Measurements from ENCODE around the gene DNASE1L1. TPM values are rescaled to one million over a fixed set of nuclear protein-coding genes. Genes with fewer than 3 reads are reported as not detected.

The DNASE1L1 gene
- total and polyA plus RNA-seq, 2 of the 13 experiments (the other 11 are each of a cell fraction or from before 2014, with no cell fraction given) = 4.7 to 12.3 TPM

- TF ChIP-seq HNRNPLL (IDR thresholded peaks at IDR 0.05; ENCODE audit: low read depth, low read length, poor library complexity, severe bottlenecking) = peak; percentile 70
- peak; percentile 99 for TF ChIP-seq POLR2G (IDR thresholded peaks at IDR 0.05; ENCODE audit: low read depth, low read length)
- TF ChIP-seq ZNF784 (CRISPR knock-in tag; IDR thresholded peaks at IDR 0.05; ENCODE audit: borderline replicate concordance) = no peak
- no peak for TF ChIP-seq REXO4 (CRISPR knock-in tag; IDR thresholded peaks at IDR 0.05; ENCODE audit: borderline replicate concordance)
- TF ChIP-seq SMAD9 (CRISPR knock-in tag; IDR thresholded peaks at IDR 0.05) = no peak
- no peak for TF ChIP-seq ZNF773 (CRISPR knock-in tag; IDR thresholded peaks at IDR 0.05; ENCODE audit: borderline replicate concordance)
- no peak for TF ChIP-seq ARID2 (CRISPR knock-in tag; IDR thresholded peaks at IDR 0.05; ENCODE audit: borderline replicate concordance)
- no peak for TF ChIP-seq ZNF549 (CRISPR knock-in tag; IDR thresholded peaks at IDR 0.05)
- TF ChIP-seq CREM (IDR thresholded peaks at IDR 0.05) = peak; percentile 80
- no peak for TF ChIP-seq CREM (CRISPR knock-in tag; IDR thresholded peaks at IDR 0.05)
- peak; percentile 23; the same call in 1 of the 2 replicates for TF ChIP-seq ZNF333 (CRISPR knock-in tag; IDR thresholded peaks at IDR 0.05; ENCODE audit: borderline replicate concordance)
- no peak for TF ChIP-seq ZBTB1 (CRISPR knock-in tag; IDR thresholded peaks at IDR 0.05; ENCODE audit: borderline replicate concordance)
- peak; percentile 75 for TF ChIP-seq SNAI1 (CRISPR knock-in tag; IDR thresholded peaks at IDR 0.05; ENCODE audit: borderline replicate concordance)
- 0 out of 2 replicates have a peak, but pooled peaks have one; percentile 6 for TF ChIP-seq MXD4 (CRISPR knock-in tag; IDR thresholded peaks at IDR 0.05)
- no peak for TF ChIP-seq ZNF703 (CRISPR knock-in tag; IDR thresholded peaks at IDR 0.05; ENCODE audit: borderline replicate concordance)
- TF ChIP-seq ZNF777 (CRISPR knock-in tag; IDR thresholded peaks at IDR 0.05) = peak; percentile 39
- TF ChIP-seq KLF6 (CRISPR knock-in tag; IDR thresholded peaks at IDR 0.05) = peak; percentile 74
- TF ChIP-seq CBX2 (IDR thresholded peaks at IDR 0.05; ENCODE audit: low read depth, low read length) = no peak
- no peak for TF ChIP-seq CBX2 (CRISPR knock-in tag; IDR thresholded peaks at IDR 0.05; ENCODE audit: low read depth)
- TF ChIP-seq ZNF563 (CRISPR knock-in tag; IDR thresholded peaks at IDR 0.05) = no peak
- TF ChIP-seq GRHL1 (CRISPR knock-in tag; conservative IDR thresholded peaks at IDR 0.05) = no peak
- TF ChIP-seq POLR2A (IDR thresholded peaks at IDR 0.05; ENCODE audit: insufficient read depth in 1 of 2, low read depth in 2 of 2, low read length in 2 of 2) = peak in 1 of 2 experiments; percentile 100; a peak in 2 of 4 replicates
- no peak for TF ChIP-seq ZNF619 (CRISPR knock-in tag; IDR thresholded peaks at IDR 0.05)
- TF ChIP-seq ZNF7 (CRISPR knock-in tag; IDR thresholded peaks at IDR 0.05) = no peak
- TF ChIP-seq HES4 (CRISPR knock-in tag; IDR thresholded peaks at IDR 0.05; ENCODE audit: borderline replicate concordance) = peak; percentile 19; the same call in 1 of the 2 replicates
- TF ChIP-seq ZNF792 (CRISPR knock-in tag; IDR thresholded peaks at IDR 0.05) = no peak; the same call in 1 of the 2 replicates
- TF ChIP-seq ZNF800 (CRISPR knock-in tag; IDR thresholded peaks at IDR 0.05) = 0 out of 2 replicates have a peak, but pooled peaks have one; percentile 15
- no peak for TF ChIP-seq ZSCAN12 (CRISPR knock-in tag; IDR thresholded peaks at IDR 0.05)
Observed at GRCh38 chrX:154397888-154398667, 11.0 kb downstream of the DNASE1L1 start, which contains the start of gene RPL10 (continued).

Data from HepG2 (cell line).